Liver (tissue), 3 donors: Measurements from ENCODE around the gene ERN2.

ENCODE experiments used
- EGR1 ChIP-seq, 2 donors: IDR thresholded peaks; 2 replicates each; pipeline ENCODE4 v1.6.1; 2016 to 2018; ENCODE audit warnings: antibody characterized with exemption in 2 of 2, low read depth in 2 of 2
- GABPA ChIP-seq, 2 donors: IDR thresholded peaks in 1 of 2; conservative IDR thresholded peaks in 1 of 2; 2 replicates each; pipeline ENCODE4 v1.6.1; 2016; ENCODE audit warnings: antibody characterized with exemption in 2 of 2, mild to moderate bottlenecking in 1 of 2, moderate library complexity in 1 of 2
- HNF4A ChIP-seq, 2 donors: conservative IDR thresholded peaks; 2 replicates each; pipeline ENCODE4 v1.6.1; 2016; ENCODE audit warnings: antibody characterized with exemption in 2 of 2, mild to moderate bottlenecking in 2 of 2
- RAD21 ChIP-seq, 2 donors: IDR thresholded peaks; 2 replicates each; pipeline ENCODE4 v1.6.1; 2016; ENCODE audit warnings: antibody characterized with exemption in 2 of 2, mild to moderate bottlenecking in 2 of 2
- YY1 ChIP-seq: IDR thresholded peaks from 2 replicates; pipeline ENCODE4 v1.6.1; 2016; ENCODE audit warnings: antibody characterized with exemption, mild to moderate bottlenecking
- TF ChIP-seq, protein P1 (sequence below): IDR thresholded peaks from 2 replicates; pipeline ENCODE4 v1.6.1; 2016; ENCODE audit warnings: antibody characterized with exemption
- TF ChIP-seq, protein P2 (sequence below): fragments of 150-350 bp; IDR thresholded peaks from 2 replicates; pipeline ENCODE4 v1.5.1; 2017; ENCODE audit warnings: improper control_type of control experiment, low read depth, low read length; ENCODE audit not compliant: missing input control
- TF ChIP-seq, protein P3 (sequence below): IDR thresholded peaks from 2 replicates; pipeline ENCODE4 v1.6.1; 2016; ENCODE audit warnings: antibody characterized with exemption
- donor health status: healthy.
- donor health status: healthy.

DNA sequence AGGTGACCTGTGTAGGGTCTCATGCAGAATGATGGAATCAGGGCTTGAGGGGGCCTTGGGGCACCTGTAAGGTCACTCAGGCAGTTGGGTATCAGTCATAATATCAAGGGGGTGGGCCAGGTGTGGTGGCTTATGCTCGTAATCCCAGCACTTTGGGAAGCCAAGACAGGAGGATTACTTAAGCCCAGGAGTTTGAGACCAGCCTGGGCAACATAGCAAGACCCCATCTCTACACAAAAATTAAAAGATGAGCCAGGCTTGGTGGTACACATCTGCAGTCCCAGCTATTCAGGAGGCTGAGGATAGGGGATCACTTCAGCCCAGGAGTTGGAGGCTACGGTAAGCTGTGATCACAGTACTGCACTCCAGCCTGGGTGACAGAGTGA is 7.5 kb downstream of the ERN2 start:
- TF ChIP-seq, protein P1, sequence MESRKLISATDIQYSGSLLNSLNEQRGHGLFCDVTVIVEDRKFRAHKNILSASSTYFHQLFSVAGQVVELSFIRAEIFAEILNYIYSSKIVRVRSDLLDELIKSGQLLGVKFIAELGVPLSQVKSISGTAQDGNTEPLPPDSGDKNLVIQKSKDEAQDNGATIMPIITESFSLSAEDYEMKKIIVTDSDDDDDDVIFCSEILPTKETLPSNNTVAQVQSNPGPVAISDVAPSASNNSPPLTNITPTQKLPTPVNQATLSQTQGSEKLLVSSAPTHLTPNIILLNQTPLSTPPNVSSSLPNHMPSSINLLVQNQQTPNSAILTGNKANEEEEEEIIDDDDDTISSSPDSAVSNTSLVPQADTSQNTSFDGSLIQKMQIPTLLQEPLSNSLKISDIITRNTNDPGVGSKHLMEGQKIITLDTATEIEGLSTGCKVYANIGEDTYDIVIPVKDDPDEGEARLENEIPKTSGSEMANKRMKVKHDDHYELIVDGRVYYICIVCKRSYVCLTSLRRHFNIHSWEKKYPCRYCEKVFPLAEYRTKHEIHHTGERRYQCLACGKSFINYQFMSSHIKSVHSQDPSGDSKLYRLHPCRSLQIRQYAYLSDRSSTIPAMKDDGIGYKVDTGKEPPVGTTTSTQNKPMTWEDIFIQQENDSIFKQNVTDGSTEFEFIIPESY, result no peak
- TF ChIP-seq, protein P2, sequence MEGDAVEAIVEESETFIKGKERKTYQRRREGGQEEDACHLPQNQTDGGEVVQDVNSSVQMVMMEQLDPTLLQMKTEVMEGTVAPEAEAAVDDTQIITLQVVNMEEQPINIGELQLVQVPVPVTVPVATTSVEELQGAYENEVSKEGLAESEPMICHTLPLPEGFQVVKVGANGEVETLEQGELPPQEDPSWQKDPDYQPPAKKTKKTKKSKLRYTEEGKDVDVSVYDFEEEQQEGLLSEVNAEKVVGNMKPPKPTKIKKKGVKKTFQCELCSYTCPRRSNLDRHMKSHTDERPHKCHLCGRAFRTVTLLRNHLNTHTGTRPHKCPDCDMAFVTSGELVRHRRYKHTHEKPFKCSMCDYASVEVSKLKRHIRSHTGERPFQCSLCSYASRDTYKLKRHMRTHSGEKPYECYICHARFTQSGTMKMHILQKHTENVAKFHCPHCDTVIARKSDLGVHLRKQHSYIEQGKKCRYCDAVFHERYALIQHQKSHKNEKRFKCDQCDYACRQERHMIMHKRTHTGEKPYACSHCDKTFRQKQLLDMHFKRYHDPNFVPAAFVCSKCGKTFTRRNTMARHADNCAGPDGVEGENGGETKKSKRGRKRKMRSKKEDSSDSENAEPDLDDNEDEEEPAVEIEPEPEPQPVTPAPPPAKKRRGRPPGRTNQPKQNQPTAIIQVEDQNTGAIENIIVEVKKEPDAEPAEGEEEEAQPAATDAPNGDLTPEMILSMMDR, result no peak
- TF ChIP-seq, protein P3, sequence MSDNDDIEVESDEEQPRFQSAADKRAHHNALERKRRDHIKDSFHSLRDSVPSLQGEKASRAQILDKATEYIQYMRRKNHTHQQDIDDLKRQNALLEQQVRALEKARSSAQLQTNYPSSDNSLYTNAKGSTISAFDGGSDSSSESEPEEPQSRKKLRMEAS, result no peak
- TF ChIP-seq RAD21 (IDR thresholded peaks at IDR 0.05) (no peak), HNF4A (conservative IDR thresholded peaks at IDR 0.05) (no peak), GABPA (IDR thresholded peaks at IDR 0.05 in 1 of 2, conservative IDR thresholded peaks at IDR 0.05 in 1 of 2) (no peak), EGR1 (IDR thresholded peaks at IDR 0.05; ENCODE audit: low read depth in 2 of 2) (no peak), YY1 (no peak)
